CD4-positive, CD25-positive, alpha-beta regulatory T cell (primary cell): ENCODE measurements around the gene IRF3. TPM values are rescaled to one million over a fixed set of nuclear protein-coding genes. Genes with fewer than 3 reads are reported as not detected.
"Not testable (repeated sequence)": the region's sequence is repeated elsewhere in the genome, so short reads cannot be mapped to it uniquely, and the experiment has no call there.

Experiments used
- ATAC-seq, 2 donors: fragments of 150-1000 bp; cut with Tn5 transposase; one replicate each; pipeline ENCODE4 v1.10.0; 2021; ENCODE audit warnings: low read depth in 2 of 2, moderate number of reproducible peaks in 2 of 2, moderate library complexity in 1 of 2
- DNase-seq, 3 donors: peaks; one replicate each; pipeline versions ENCODE4 v3.0.0 to v3.0.0-alpha.2; 2012 to 2022; ENCODE audit warnings: mixed read lengths in 1 of 3
- H3K27ac ChIP-seq: one replicate; pipeline ENCODE4 v1.7.0; 2013; ENCODE audit warnings: mild to moderate bottlenecking, low read length; ENCODE audit not compliant: insufficient read depth, poor library complexity, severe bottlenecking
- H3K27me3 ChIP-seq: one replicate; pipeline ENCODE4 v1.7.0; 2013; ENCODE audit warnings: low read length; ENCODE audit not compliant: control insufficient read depth, insufficient read depth
- H3K36me3 ChIP-seq: one replicate; pipeline ENCODE4 v1.7.0; 2013; ENCODE audit warnings: mild to moderate bottlenecking, low read length, moderate library complexity; ENCODE audit not compliant: control insufficient read depth, insufficient read depth
- H3K4me1 ChIP-seq: 2 replicates; pipeline ENCODE4 v1.7.0; 2013; ENCODE audit warnings: mild to moderate bottlenecking, low read length; ENCODE audit not compliant: insufficient read depth, control insufficient read depth, poor library complexity, severe bottlenecking
- H3K4me3 ChIP-seq: one replicate; pipeline ENCODE4 v1.7.0; 2013; ENCODE audit warnings: low read depth, mild to moderate bottlenecking, low read length, moderate library complexity
- H3K9me3 ChIP-seq, 2 experiments: 1 replicate in 1 of 2; 2 replicates in 1 of 2; pipeline ENCODE4 v1.7.0; 2013; ENCODE audit warnings: low read length in 2 of 2, mild to moderate bottlenecking in 1 of 2, moderate library complexity in 1 of 2; ENCODE audit not compliant: control insufficient read depth in 2 of 2
- H3K27ac Mint-ChIP-seq, 3 donors: one replicate each; pipeline ENCODE4 v1.8.0; 2020 to 2022; ENCODE audit warnings: mild to moderate bottlenecking in 3 of 3, mixed read lengths in 3 of 3, moderate library complexity in 2 of 3
- H3K27me3 Mint-ChIP-seq: one replicate; pipeline ENCODE4 v1.8.0; 2022; ENCODE audit warnings: mild to moderate bottlenecking, mixed read lengths
- H3K36me3 Mint-ChIP-seq: one replicate; pipeline ENCODE4 v1.8.0; 2020; ENCODE audit warnings: mixed read lengths
- H3K4me1 Mint-ChIP-seq, 4 donors: one replicate each; pipeline ENCODE4 v1.8.0; 2020 to 2022; ENCODE audit warnings: mixed read lengths in 4 of 4, mild to moderate bottlenecking in 1 of 4
- H3K4me3 Mint-ChIP-seq, 4 donors: one replicate each; pipeline ENCODE4 v1.8.0; 2020 to 2022; ENCODE audit warnings: mild to moderate bottlenecking in 4 of 4, mixed read lengths in 4 of 4, moderate library complexity in 3 of 4
- H3K9me3 Mint-ChIP-seq, 7 donors: one replicate each; pipeline ENCODE4 v1.8.0; 2020 to 2022; ENCODE audit warnings: mixed read lengths in 7 of 7, mild to moderate bottlenecking in 3 of 7, moderate library complexity in 2 of 7
- polyA plus RNA-seq, 4 donors: library from polyadenylated mRNA; unstranded; fragments of 300-500 nt; fragmentation: Illumina TruSeq; gene quantifications; one replicate each; pipeline ENCODE4 v1.2.3, GENCODE V29; 2021
- total RNA-seq: library from RNA; stranded (reverse); gene quantifications from one replicate; pipeline ENCODE4 v1.2.3, GENCODE V29; 2022

Gene IRF3
- total and polyA plus RNA-seq, 5 donors from 2014 or later = 76.4 to 235 (median 99.4) TPM

DNA sequence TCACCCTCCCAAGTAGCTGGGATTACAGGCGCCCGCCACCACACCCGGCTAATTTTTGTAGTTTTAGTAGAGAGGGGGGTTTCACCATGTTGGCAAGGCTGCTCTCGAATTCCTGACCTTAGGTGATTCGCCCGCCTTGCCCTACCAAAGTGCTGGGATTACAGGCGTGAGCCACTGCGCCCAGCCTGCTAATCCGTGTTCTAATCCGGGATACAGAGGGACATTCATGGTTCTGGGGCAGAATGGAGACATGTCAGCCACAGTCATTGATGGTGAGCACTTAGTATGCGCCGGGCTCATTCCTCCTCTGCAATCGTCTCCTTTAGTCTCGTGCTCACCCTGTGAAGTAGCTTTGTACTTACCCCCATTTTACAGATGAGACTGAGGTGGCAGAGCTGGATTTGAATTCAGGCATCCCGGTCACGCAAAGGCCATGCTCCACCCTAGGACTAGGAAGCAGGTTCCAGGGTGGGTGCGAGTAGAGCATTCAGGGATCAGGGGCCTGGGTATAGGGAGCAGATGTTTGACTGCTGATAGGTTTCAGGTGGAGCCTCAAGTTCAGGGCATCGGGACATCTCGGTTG is 34.0 kb downstream of the IRF3 start:
- H3K9me3 Mint-ChIP-seq = peaks cover 0 to 1% (median 0%) of the 10 kb centered on the region in 7 donors
- peaks cover 0 to 8% (median 2%) of the 10 kb centered on the region in 4 donors for H3K4me1 Mint-ChIP-seq
- no peaks in the 10 kb centered on the region for H3K4me1 ChIP-seq
- no peak overlapping the region for H3K4me3 Mint-ChIP-seq
- no peaks in the 10 kb centered on the region for H3K9me3 ChIP-seq
- peaks cover 4% of the 10 kb centered on the region for H3K36me3 Mint-ChIP-seq
- peak overlapping the region in 1 of 3 donors; percentile 89 for H3K27ac Mint-ChIP-seq
- ATAC-seq (no peak), DNase-seq (no peak)
- no peak overlapping the region for H3K27ac ChIP-seq
- no peaks in the 10 kb centered on the region for H3K27me3 Mint-ChIP-seq
- no peaks in the 10 kb centered on the region for H3K36me3 ChIP-seq
- H3K4me3 ChIP-seq = no peak overlapping the region
- no peaks in the 10 kb centered on the region for H3K27me3 ChIP-seq

DNA sequence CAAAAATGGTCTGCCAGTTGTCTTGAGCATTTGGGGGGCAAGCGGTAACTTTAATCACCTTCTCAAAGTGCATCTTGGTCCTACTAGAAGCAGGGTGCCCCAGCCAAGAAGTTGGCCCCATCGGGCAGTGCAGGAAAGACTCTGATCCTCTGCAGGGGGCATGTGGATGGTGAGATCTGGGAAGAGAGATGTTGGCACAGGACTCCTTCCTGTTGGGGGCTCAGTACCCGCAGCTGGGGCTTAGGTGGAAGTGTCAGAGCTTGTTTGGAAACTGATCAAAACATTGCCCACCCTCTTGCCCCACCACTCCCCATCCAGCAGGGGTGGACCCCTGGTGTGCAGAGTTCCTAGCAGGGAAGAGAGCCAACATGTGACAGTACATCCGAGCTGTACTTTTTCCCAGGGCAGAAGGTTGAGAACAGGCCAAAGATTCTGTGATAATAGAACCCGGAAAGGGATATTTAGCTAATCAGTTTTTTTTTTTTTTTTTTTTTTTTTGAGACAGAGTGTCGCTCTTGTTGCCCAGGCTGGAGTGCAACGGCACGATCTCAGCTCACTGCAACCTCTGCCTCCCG is 34.6 kb downstream of the IRF3 start:
- DNase-seq (no peak), ATAC-seq (no peak)
- Histone ChIP-seq H3K9me3 (no peaks in the 10 kb centered on the region), H3K36me3 (no peaks in the 10 kb centered on the region), H3K27me3 (no peaks in the 10 kb centered on the region), H3K4me1 (no peaks in the 10 kb centered on the region), H3K27ac (no peak overlapping the region), H3K4me3 (no peak overlapping the region)
- H3K27ac Mint-ChIP-seq = peak overlapping the region in 1 of 3 donors; percentile 49
- peaks cover 0 to 1% (median 0%) of the 10 kb centered on the region in 7 donors for H3K9me3 Mint-ChIP-seq
- H3K36me3 Mint-ChIP-seq = peaks cover 4% of the 10 kb centered on the region
- peaks cover 0 to 8% (median 2%) of the 10 kb centered on the region in 4 donors for H3K4me1 Mint-ChIP-seq
- H3K27me3 Mint-ChIP-seq = no peaks in the 10 kb centered on the region
- H3K4me3 Mint-ChIP-seq = no peak overlapping the region

DNA sequence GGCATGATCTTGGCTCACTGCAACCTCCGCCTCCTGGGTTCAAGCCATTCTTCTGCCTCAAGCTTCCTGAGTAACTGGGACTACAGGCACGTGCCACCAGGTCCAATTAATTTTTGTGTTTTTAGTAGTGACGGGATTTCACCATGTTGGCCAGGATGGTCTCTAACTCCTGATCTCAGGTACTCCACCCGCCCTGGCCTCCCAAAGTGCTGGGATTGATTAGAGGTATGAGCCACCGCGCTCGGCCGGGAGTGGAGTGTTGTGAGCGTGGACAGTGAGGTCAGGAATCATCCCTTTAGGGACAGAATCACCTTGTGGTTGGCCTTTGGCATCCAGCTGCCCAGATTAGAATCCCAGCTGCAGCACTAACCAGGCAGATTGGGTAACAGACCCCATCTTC is 36.0 kb downstream of the IRF3 start:
- no peak for ATAC-seq
- peaks cover 4% of the 10 kb centered on the region for H3K36me3 Mint-ChIP-seq
- H3K4me1 ChIP-seq = no peaks in the 10 kb centered on the region
- H3K9me3 Mint-ChIP-seq = peaks cover 0 to 1% (median 0%) of the 10 kb centered on the region in 7 donors
- no peaks in the 10 kb centered on the region for H3K27me3 Mint-ChIP-seq
- H3K4me3 Mint-ChIP-seq = no peak overlapping the region
- peaks cover 4% of the 10 kb centered on the region for H3K36me3 ChIP-seq
- H3K27me3 ChIP-seq = no peaks in the 10 kb centered on the region
- H3K27ac ChIP-seq = no peak overlapping the region
- peaks cover 0 to 2% (median 0%) of the 10 kb centered on the region in 4 donors for H3K4me1 Mint-ChIP-seq
- H3K9me3 ChIP-seq = no peaks in the 10 kb centered on the region
- H3K27ac Mint-ChIP-seq = peak overlapping the region in 2 of 3 donors; percentile 31 to 69
- DNase-seq = no peak
- H3K4me3 ChIP-seq = no peak overlapping the region

DNA sequence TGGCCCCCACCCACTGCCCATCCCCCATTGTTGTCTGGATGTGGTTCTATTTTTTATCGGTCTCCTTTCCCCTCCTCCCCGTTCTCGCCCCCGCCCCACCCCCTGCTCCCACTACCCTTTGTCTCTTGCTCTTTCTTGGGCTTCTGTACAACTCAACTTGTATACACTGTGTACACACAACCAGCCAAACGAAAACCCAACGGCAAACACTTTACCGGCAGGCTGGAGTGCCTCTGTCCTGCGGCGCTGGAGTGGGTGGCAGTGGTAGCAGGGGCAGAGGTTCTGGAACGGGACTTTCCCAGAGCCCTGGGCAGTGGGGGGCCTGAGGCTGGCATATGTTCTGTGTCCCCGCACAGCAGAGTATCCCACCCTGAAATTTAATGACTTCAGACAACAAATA is 39.4 kb downstream of the IRF3 start:
- no peaks in the 10 kb centered on the region for H3K27me3 Mint-ChIP-seq
- Histone ChIP-seq H3K36me3 (peaks cover 22% of the 10 kb centered on the region), H3K4me1 (no peaks in the 10 kb centered on the region), H3K27me3 (no peaks in the 10 kb centered on the region), H3K4me3 (no peak overlapping the region), H3K9me3 (no peaks in the 10 kb centered on the region), H3K27ac (no peak overlapping the region)
- no peak overlapping the region for H3K27ac Mint-ChIP-seq
- H3K36me3 Mint-ChIP-seq = peaks cover 18% of the 10 kb centered on the region
- H3K4me1 Mint-ChIP-seq = peaks cover 0 to 4% (median 2%) of the 10 kb centered on the region in 4 donors
- H3K9me3 Mint-ChIP-seq = peaks cover 0 to 1% (median 0%) of the 10 kb centered on the region in 7 donors
- DNase-seq (no peak), ATAC-seq (no peak)
- H3K4me3 Mint-ChIP-seq = no peak overlapping the region

DNA sequence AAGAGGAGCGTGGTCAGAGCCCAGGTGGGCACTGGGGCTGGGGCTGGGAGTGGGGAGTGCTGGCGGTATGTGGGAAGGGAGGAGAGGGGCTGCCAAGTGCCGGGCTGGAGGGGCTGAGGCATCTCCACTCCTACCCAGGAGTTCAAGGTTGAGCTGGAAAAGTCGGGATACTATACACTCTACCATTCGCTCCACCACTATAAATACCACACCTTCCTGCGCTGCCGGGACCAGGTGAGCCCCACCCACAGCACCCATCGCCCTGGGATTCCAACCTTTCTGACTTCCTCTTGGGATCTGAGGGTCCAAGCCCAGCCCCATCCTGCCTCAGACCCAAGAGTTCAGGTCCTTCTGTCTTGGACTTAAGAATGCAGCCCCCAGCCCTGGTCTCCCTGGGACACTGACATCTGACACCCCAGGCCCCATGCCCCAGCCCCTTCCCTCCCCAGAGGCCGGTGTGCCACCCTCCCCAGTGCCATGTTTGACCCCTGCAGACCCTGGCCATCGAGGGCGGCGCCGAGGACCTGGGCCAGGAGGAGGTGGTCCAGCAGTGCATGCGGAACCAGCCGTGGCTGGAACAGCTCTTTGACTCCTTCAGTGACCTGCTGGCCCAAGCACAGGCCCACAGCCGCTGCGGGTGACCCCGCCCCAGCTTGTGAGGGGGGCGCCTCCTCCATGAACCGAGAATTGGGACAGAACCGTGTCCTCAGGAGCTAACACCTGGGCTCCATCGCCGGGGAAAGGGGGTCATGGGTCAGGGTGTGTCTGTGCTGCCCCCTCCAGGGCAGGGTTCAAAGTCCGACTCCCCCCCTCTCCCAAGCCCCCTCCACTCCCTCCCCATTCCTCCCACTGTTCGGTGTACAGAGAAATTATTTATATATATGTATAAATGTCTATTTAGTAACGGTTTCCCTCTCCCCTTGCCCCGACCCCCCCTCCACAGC is 40.4 kb downstream of the IRF3 start:
- Histone ChIP-seq H3K27me3 (no peaks in the 10 kb centered on the region), H3K27ac (no peak overlapping the region), H3K4me1 (no peaks in the 10 kb centered on the region), H3K4me3 (no peak overlapping the region), H3K36me3 (peaks cover 24% of the 10 kb centered on the region), H3K9me3 (no peaks in the 10 kb centered on the region)
- H3K27me3 Mint-ChIP-seq = no peaks in the 10 kb centered on the region
- no peak overlapping the region for H3K27ac Mint-ChIP-seq
- H3K9me3 Mint-ChIP-seq = peaks cover 0 to 1% (median 0%) of the 10 kb centered on the region in 7 donors
- H3K4me1 Mint-ChIP-seq = peaks cover 0 to 4% (median 2%) of the 10 kb centered on the region in 4 donors
- peaks cover 18% of the 10 kb centered on the region for H3K36me3 Mint-ChIP-seq
- no peak for ATAC-seq
- H3K4me3 Mint-ChIP-seq = no peak overlapping the region
- no peak for DNase-seq

DNA sequence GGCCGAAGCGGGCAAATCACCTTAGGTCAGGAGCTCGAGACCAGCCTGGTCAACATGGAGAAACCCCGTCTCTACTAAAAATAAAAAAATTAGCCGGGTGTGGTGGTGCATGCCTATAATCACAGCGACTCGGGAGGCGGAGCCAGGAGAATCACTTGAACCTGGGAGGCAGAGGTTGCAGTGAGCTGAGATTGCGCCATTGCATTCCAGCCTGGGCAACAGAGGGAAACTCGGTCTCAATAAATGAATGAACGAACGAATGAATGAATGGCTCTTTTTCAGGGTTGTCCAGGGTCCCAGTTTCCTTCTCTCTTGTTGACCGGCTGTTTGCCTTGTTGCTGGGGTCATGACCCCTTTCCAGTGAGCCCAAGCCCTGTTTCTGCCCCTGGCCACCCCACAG is 47.8 kb downstream of the IRF3 start:
- not testable (repeated sequence) for H3K4me3 ChIP-seq, H3K27ac Mint-ChIP-seq, H3K9me3 ChIP-seq, H3K27ac ChIP-seq, DNase-seq, ATAC-seq, H3K27me3 ChIP-seq, H3K27me3 Mint-ChIP-seq, H3K4me3 Mint-ChIP-seq, H3K9me3 Mint-ChIP-seq, H3K4me1 ChIP-seq
- peaks cover 37% of the 10 kb centered on the region for H3K36me3 Mint-ChIP-seq
- H3K36me3 ChIP-seq = peaks cover 60% of the 10 kb centered on the region
- H3K4me1 Mint-ChIP-seq = peaks cover 0 to 16% (median 9%) of the 10 kb centered on the region in 4 donors

DNA sequence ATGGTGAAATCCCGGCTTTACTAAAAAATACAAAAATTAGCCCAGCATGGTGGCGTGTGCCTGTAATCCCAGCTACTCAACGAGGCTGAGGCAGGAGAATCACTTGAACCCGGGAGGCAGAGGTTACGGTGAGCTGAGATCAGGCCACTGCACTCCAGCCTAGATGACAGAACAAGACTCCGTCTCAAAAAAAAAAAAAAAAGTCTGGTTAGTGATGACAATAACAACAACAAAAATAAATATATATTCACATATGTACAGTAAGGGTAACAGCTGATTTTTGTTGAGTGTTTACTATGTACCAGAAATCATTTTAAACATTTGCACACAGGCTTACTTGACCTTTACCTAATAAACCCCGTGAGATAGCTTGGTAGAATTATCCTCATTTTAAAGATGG is 48.7 kb downstream of the IRF3 start:
- Histone ChIP-seq H3K36me3 (peaks cover 62% of the 10 kb centered on the region), H3K27me3 (no peaks in the 10 kb centered on the region), H3K27ac (no peak overlapping the region), H3K9me3 (peaks cover 0 to 4% of the 10 kb centered on the region in 2 experiments), H3K4me1 (peaks cover 5% of the 10 kb centered on the region), H3K4me3 (no peak overlapping the region)
- Mint-ChIP-seq H3K27ac (no peak overlapping the region), H3K4me3 (no peak overlapping the region), H3K27me3 (no peaks in the 10 kb centered on the region), H3K36me3 (peaks cover 33% of the 10 kb centered on the region), H3K9me3 (peaks cover 0 to 1% (median 0%) of the 10 kb centered on the region in 7 donors), H3K4me1 (peaks cover 0 to 20% (median 10%) of the 10 kb centered on the region in 4 donors)
- no peak for ATAC-seq
- no peak for DNase-seq
